H1 (cell line): ENCODE results near the gene SPINDOC. TPM values are rescaled to one million over a fixed set of nuclear protein-coding genes. Genes with fewer than 3 reads are reported as not detected.

Experiments
- CTBP2 ChIP-seq: IDR thresholded peaks from 2 replicates; pipeline ENCODE4 v1.7.0; 2011; ENCODE audit warnings: borderline replicate concordance, mild to moderate bottlenecking, moderate library complexity, mixed read lengths, low read length; ENCODE audit not compliant: insufficient read depth, insufficient read length
- HDAC6 ChIP-seq: IDR thresholded peaks from one replicate; pipeline ENCODE4 v1.7.1; 2012; ENCODE audit warnings: low read depth, mild to moderate bottlenecking, inconsistent platforms, low read length, moderate library complexity
- KDM1A ChIP-seq: fragments of 200-600, 300-600 bp; sonication (generic); IDR thresholded peaks from 2 replicates; pipeline ENCODE4 v1.7.1; 2016; ENCODE audit warnings: mild to moderate bottlenecking, low read length, borderline replicate concordance
- KDM5A ChIP-seq: fragments of 200-600 bp; IDR thresholded peaks from 2 replicates; pipeline ENCODE4 v1.7.1; 2012; ENCODE audit warnings: mild to moderate bottlenecking, low read length, inconsistent platforms, mixed read lengths
- SP4 ChIP-seq: IDR thresholded peaks from 2 replicates; pipeline ENCODE4 v1.6.1; 2012; ENCODE audit warnings: low read length, inconsistent platforms
- polyA plus RNA-seq, 7 experiments: library from polyadenylated mRNA; depleted of rRNA in 3 of 7; stranded (reverse) in 5 of 7; unstranded in 2 of 7; fragments of >200 nt in 5 of 7; fragments of 200-250 nt in 2 of 7; gene quantifications; 1 replicate in 5 of 7; 2 replicates in 1 of 7; 4 replicates in 1 of 7; pipeline versions ENCODE4 v1.2.1 to v1.2.3, GENCODE V29; 2011 to 2013; ENCODE audit warnings: missing spikeins in 2 of 7, mixed read lengths in 2 of 7
- total RNA-seq: library from RNA; stranded (reverse); fragmentation: NEBNext Ultra II Directional; extraction: Animal tissue kit (Norgen Biotek cat#: 25700); gene quantifications from 2 replicates; pipeline ENCODE4 v1.2.1, GENCODE V29; 2021

The SPINDOC gene
- total and polyA plus RNA-seq, 2 of the 8 experiments (the other 6 are each of a cell fraction or from before 2014, with no cell fraction given): 78.7 to 99.7 TPM

DNA sequence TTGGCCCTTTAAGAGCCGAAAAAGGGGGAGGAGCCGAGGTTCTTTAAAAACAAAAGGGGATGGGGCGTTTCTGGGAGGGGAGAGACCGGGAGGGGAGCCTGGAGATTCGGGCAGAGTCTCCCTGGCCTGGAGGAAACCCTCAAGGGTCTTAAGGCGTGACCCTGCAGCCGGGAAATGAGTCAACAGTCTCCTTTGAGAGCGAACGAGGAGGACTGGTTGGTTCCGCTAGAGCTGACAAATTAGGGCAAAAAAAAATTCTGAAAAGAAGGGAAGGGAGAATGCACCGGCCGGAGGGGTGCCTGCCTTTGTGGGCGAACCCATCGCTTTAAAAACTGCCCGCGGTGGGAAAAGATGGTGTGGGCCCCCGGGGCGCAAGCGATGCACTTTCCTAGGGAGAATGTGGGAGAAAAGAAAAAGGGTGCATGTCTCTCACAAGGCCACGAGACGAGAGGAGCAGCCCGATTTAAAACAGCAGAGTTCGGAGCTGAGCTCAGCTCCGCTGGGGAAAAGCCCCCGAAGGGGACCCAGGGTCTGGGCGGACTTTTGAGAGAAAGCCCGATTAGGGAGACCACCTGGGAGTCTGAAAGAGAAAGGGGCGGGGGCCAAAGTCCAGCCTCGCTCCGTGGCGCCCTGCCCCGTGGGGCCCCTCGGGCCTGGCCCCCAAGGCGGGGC is 45.6 kb upstream of the SPINDOC start (continued):
- TF ChIP-seq KDM5A: no peak
- no peak for TF ChIP-seq HDAC6
- no peak for TF ChIP-seq KDM1A
- TF ChIP-seq CTBP2: no peak
- TF ChIP-seq SP4: no peak
- TF ChIP-seq, all 59 proteins: peak for 9
